GM18907 (cell line): ENCODE results near the gene PIGN.
"Not testable (repeated sequence)": the region's sequence is repeated elsewhere in the genome, so short reads cannot be mapped to it uniquely, and the experiment has no call there.

Experiments
- ATAC-seq: cut with Tn5 transposase; IDR thresholded peaks from one replicate; pipeline ENCODE4 v1.9.1; 2021; ENCODE audit warnings: mild to moderate bottlenecking, moderate library complexity; ENCODE audit not compliant: unreplicated experiment

The PIGN gene

GRCh38 chr18:62064361-62064760, 122.5 kb downstream of the PIGN start:
- no peak for ATAC-seq

- ATAC-seq = no peak
These were observed 124.9 kb downstream of the PIGN start for GRCh38 chr18:62061821-62062478.

GRCh38 chr18:62060820-62061219, 126.0 kb downstream of the PIGN start:
- no peak for ATAC-seq

GRCh38 chr18:62054929-62055498, 131.8 kb downstream of the PIGN start:
- no peak for ATAC-seq

- ATAC-seq = no peak
These were observed 138.6 kb downstream of the PIGN start for GRCh38 chr18:62048279-62048678.

- no peak for ATAC-seq
These were observed 141.5 kb downstream of the PIGN start for GRCh38 chr18:62045316-62045715.

- no peak for ATAC-seq
These were observed 142.3 kb downstream of the PIGN start for GRCh38 chr18:62044490-62045000.

- no peak for ATAC-seq
These were observed 148.7 kb downstream of the PIGN start for GRCh38 chr18:62037989-62038778.

GRCh38 chr18:62037012-62037742, 149.7 kb downstream of the PIGN start:
- no peak for ATAC-seq

GRCh38 chr18:62034286-62034685, 152.6 kb downstream of the PIGN start:
- not testable (repeated sequence) for ATAC-seq

GRCh38 chr18:62033756-62034155, 153.1 kb downstream of the PIGN start:
- ATAC-seq = no peak

- ATAC-seq = no peak
These were observed 153.6 kb downstream of the PIGN start for GRCh38 chr18:62033207-62033606.

- ATAC-seq = no peak
These were observed 156.5 kb downstream of the PIGN start for GRCh38 chr18:62030091-62030985.

- ATAC-seq = no peak
These were observed 158.1 kb downstream of the PIGN start for GRCh38 chr18:62028715-62029114.

GRCh38 chr18:62027914-62028520, 158.8 kb downstream of the PIGN start:
- no peak for ATAC-seq

GRCh38 chr18:62026586-62026985, 160.3 kb downstream of the PIGN start:
- ATAC-seq = no peak

- no peak for ATAC-seq
These were observed 161.9 kb downstream of the PIGN start for GRCh38 chr18:62024983-62025382.

- no peak for ATAC-seq
These were observed 163.3 kb downstream of the PIGN start for GRCh38 chr18:62023536-62023935.

GRCh38 chr18:62018759-62019041, 168.2 kb downstream of the PIGN start:
- ATAC-seq = no peak
